K562 (cell line): Measurements from ENCODE around the gene KLF13. TPM values are rescaled to one million over a fixed set of nuclear protein-coding genes. Genes with fewer than 3 reads are reported as not detected.

Experiments
- ATAC-seq: fragments of 200-7000 bp; cut with Tn5 transposase; 3 replicates; pipeline ENCODE4 v1.9.1; 2020; ENCODE audit warnings: moderate library complexity
- BruUV-seq: library from RNA; stranded (reverse); fragments of 400-500 nt; replicated peaks from 2 replicates; lab custom pipeline; 2021; lab: Mats Ljungman, UMichigan
- CTCF ChIA-PET: fragments of 300-600 bp; formaldehyde crosslinking; extraction: SDS; loops from one replicate; lab custom pipeline; 2021; ENCODE audit warnings: low intra/inter-chr PET ratio; lab: Yijun Ruan, JAX
- POLR2A ChIA-PET: fragments of 300-600, 350-650 bp; sonication (Branson Sonifier 250); formaldehyde crosslinking; extraction: SDS; loops from one replicate; lab custom pipeline; 2021; ENCODE audit warnings: antibody characterized with exemption, inconsistent platforms; lab: Yijun Ruan, JAX
- DNase-seq, 4 experiments: peaks; one replicate each; pipeline versions ENCODE4 v3.0.0 to v3.0.0-alpha.2; 2011 to 2018; ENCODE audit warnings: low spot score in 3 of 4, mixed read lengths in 3 of 4; ENCODE audit errors: extremely low read depth in 1 of 4
- FAIRE-seq: peaks from 2 replicates; lab custom pipeline; 2011; peaks lifted over from hg19 to GRCh38; lab: Jason Lieb, UNC
- H2AFZ ChIP-seq: 2 replicates; pipeline ENCODE4 v1.6.0; 2011; ENCODE audit warnings: low read depth, low read length, control low read depth, inconsistent platforms
- H3K27ac ChIP-seq: fragments of 200-600 bp; 3 replicates; pipeline ENCODE4 v1.8.0; 2011; ENCODE audit warnings: low read depth, mild to moderate bottlenecking, control low read depth, inconsistent platforms, low read length, moderate library complexity, mixed read lengths; ENCODE audit errors: extremely low read depth
- H3K27me3 ChIP-seq, 2 experiments: fragments of 300-600 bp in 1 of 2; 2 replicates in 1 of 2; 3 replicates in 1 of 2; pipeline versions ENCODE4 v1.6.0 to v1.8.0; 2011; ENCODE audit warnings: inconsistent platforms in 2 of 2, low read length in 2 of 2, mild to moderate bottlenecking in 1 of 2, mixed read lengths in 1 of 2, moderate library complexity in 1 of 2; ENCODE audit not compliant: control insufficient read depth in 2 of 2, insufficient read depth in 2 of 2
- H3K36me3 ChIP-seq: fragments of 300-600 bp; 3 replicates; pipeline ENCODE4 v1.8.0; 2011; ENCODE audit warnings: mild to moderate bottlenecking, low read length, inconsistent platforms; ENCODE audit not compliant: control insufficient read depth, insufficient read depth
- H3K4me1 ChIP-seq, 2 experiments: fragments of 200-600 bp in 1 of 2; replicated peaks in 1 of 2; 2 replicates in 1 of 2; 3 replicates in 1 of 2; pipeline versions ENCODE4 v1.5.1 to v1.8.0; 2011; ENCODE audit warnings: inconsistent platforms in 2 of 2, low read length in 2 of 2, mild to moderate bottlenecking in 1 of 2, mixed read lengths in 1 of 2, moderate library complexity in 1 of 2; ENCODE audit not compliant: control insufficient read depth in 2 of 2, insufficient read depth in 2 of 2
- H3K4me2 ChIP-seq: 2 replicates; pipeline ENCODE4 v1.6.1; 2011; ENCODE audit warnings: low read length, control low read depth, inconsistent platforms, mixed read lengths; ENCODE audit not compliant: insufficient read depth
- H3K4me3 ChIP-seq: fragments of 200-600 bp; sonication (generic), shearing (Covaris generic); 2 replicates; pipeline ENCODE4 v1.5.1; 2016; ENCODE audit warnings: control low read depth, inconsistent platforms
- H3K79me2 ChIP-seq: fragments of 200-600 bp; 3 replicates; pipeline ENCODE4 v1.8.0; 2011; ENCODE audit warnings: low read length, inconsistent platforms; ENCODE audit not compliant: control insufficient read depth, insufficient read depth
- H3K9ac ChIP-seq, 2 experiments: 2 replicates each; pipeline versions ENCODE4 v1.6.0 to v1.6.1; 2011; ENCODE audit warnings: low read depth in 2 of 2, low read length in 2 of 2, control low read depth in 1 of 2, inconsistent platforms in 1 of 2, mild to moderate bottlenecking in 1 of 2, mixed read lengths in 1 of 2; ENCODE audit not compliant: insufficient read depth in 1 of 2
- H3K9me1 ChIP-seq: one replicate; pipeline ENCODE4 v1.6.0; 2011; ENCODE audit warnings: inconsistent platforms, mild to moderate bottlenecking, low read length, moderate library complexity; ENCODE audit not compliant: control insufficient read depth, insufficient read depth
- H3K9me3 ChIP-seq: replicated peaks from 2 replicates; pipeline ENCODE4 v1.5.1; 2011; ENCODE audit warnings: low read depth, low read length, inconsistent platforms; ENCODE audit not compliant: control insufficient read depth, insufficient read depth
- H4K20me1 ChIP-seq: replicated peaks from 2 replicates; pipeline ENCODE4 v1.6.1; 2011; ENCODE audit warnings: low read length, inconsistent platforms, mixed read lengths; ENCODE audit not compliant: control insufficient read depth, insufficient read depth
- CAMTA2 ChIP-seq: fragments of 250-450 bp; sonication (Bioruptor Pico); conservative IDR thresholded peaks from 2 replicates; pipeline ENCODE4 v1.5.1; 2022
- CHCHD3 ChIP-seq: fragments of 250-450 bp; sonication (Bioruptor Pico); IDR thresholded peaks from 2 replicates; pipeline ENCODE4 v2.1.2; 2022; ENCODE audit warnings: mild to moderate bottlenecking
- ESRRA ChIP-seq: fragments of 450-650 bp; IDR thresholded peaks from 2 replicates; pipeline ENCODE4 v1.6.1; 2014; ENCODE audit warnings: low read depth, mild to moderate bottlenecking, moderate library complexity, borderline replicate concordance
- HDAC8 ChIP-seq: fragments of 450-650 bp; IDR thresholded peaks from 2 replicates; pipeline ENCODE4 v1.6.1; 2016; ENCODE audit warnings: mild to moderate bottlenecking, missing genetic modification characterization, moderate library complexity, missing compliant biosample characterization
- IRF9 ChIP-seq: fragments of 450-650 bp; IDR thresholded peaks from 2 replicates; pipeline ENCODE4 v1.6.1; 2016; ENCODE audit warnings: missing biosample characterization, missing genetic modification characterization
- JUNB ChIP-seq: fragments of 450-650 bp; formaldehyde crosslinking; conservative IDR thresholded peaks from 2 replicates; pipeline ENCODE4 v1.4.0; 2020; ENCODE audit warnings: mild to moderate bottlenecking
- MAFK ChIP-seq: IDR thresholded peaks from 2 replicates; pipeline ENCODE4 v1.6.1; 2011; ENCODE audit warnings: low read length, improper control_type of control experiment
- MXI1 ChIP-seq: IDR thresholded peaks from 2 replicates; pipeline ENCODE4 v1.6.1; 2011; ENCODE audit warnings: low read depth, mild to moderate bottlenecking, improper control_type of control experiment, low read length
- NELFE ChIP-seq: IDR thresholded peaks from 2 replicates; pipeline ENCODE4 v1.6.1; 2011; ENCODE audit warnings: mild to moderate bottlenecking; ENCODE audit not compliant: insufficient read depth, insufficient read length
- NFIX ChIP-seq: fragments of 250-450 bp; sonication (Bioruptor Pico); IDR thresholded peaks from 2 replicates; pipeline ENCODE4 v1.4.0; 2020; ENCODE audit warnings: low read depth, mild to moderate bottlenecking, moderate library complexity
- NR3C1 ChIP-seq: sonication (generic); formaldehyde crosslinking; IDR thresholded peaks from 2 replicates; pipeline ENCODE4 v1.8.1; 2022; ENCODE audit warnings: missing genetic modification reagents
- PRDM10 ChIP-seq: fragments of 450-650 bp; IDR thresholded peaks from 2 replicates; pipeline ENCODE4 v1.6.1; 2018; ENCODE audit not compliant: partially characterized antibody
- RFX1 ChIP-seq: fragments of 450-650 bp; IDR thresholded peaks from 2 replicates; pipeline ENCODE4 v1.6.1; 2016; ENCODE audit warnings: mild to moderate bottlenecking, moderate library complexity
- SUPT5H ChIP-seq: fragments of 450-650 bp; IDR thresholded peaks from 2 replicates; pipeline ENCODE4 v1.6.1; 2016
- VEZF1 ChIP-seq: fragments of 200-800 bp; sonication (Bioruptor generic); IDR thresholded peaks from 2 replicates; pipeline ENCODE4 v1.6.1; 2017; ENCODE audit warnings: missing genetic modification characterization, missing compliant biosample characterization
- YY1 ChIP-seq, 3 experiments: IDR thresholded peaks; 2 replicates each; pipeline ENCODE4 v1.6.1; 2011; ENCODE audit warnings: low read length in 2 of 3, mild to moderate bottlenecking in 2 of 3, moderate library complexity in 2 of 3, borderline replicate concordance in 1 of 3, control low read depth in 1 of 3, low read depth in 1 of 3; ENCODE audit not compliant: insufficient read depth in 3 of 3, insufficient replicate concordance in 2 of 3, control insufficient read depth in 1 of 3, insufficient read length in 1 of 3; ENCODE audit errors: extremely low read depth in 1 of 3
- ZNF717 ChIP-seq: fragments of 250-450 bp; sonication (Bioruptor Pico); IDR thresholded peaks from 2 replicates; pipeline ENCODE4 v1.5.0; 2021
- WGBS: fragments of 100-300 bp; shearing (Covaris generic); methylation state at CpG from one replicate; pipeline ENCODE4 v1.1.6; 2016; ENCODE audit warnings: low coverage, mixed read lengths; ENCODE audit not compliant: insufficient coverage; ENCODE audit errors: missing lambda C conversion rate; 5-methylcytosine and 5-hydroxymethylcytosine counted together
- in situ Hi-C: fragments of 300-500 bp; cut with MboI; formaldehyde crosslinking; loops from 4 replicates; pipeline ENCODE4 v1.15.0; 2018; ENCODE audit warnings: inconsistent platforms, mixed read lengths
- intact Hi-C: fragments of 100-400 bp; cut with micrococcal nuclease; formaldehyde crosslinking; loops from 2 replicates; pipeline ENCODE4 v1.14.2; 2022
- polyA plus RNA-seq, 8 experiments: library from polyadenylated mRNA; depleted of rRNA in 4 of 8; stranded (reverse) in 5 of 8; unstranded in 3 of 8; fragments of >200 nt; fragmentation: Nextera tagmentation in 2 of 8; fragmentation: Illumina TruSeq in 1 of 8; extraction: Ambion mirVana in 2 of 8; extraction: Trizol in 1 of 8; gene quantifications; 2 replicates each; pipeline versions ENCODE4 v1.2.1 to v1.2.3, GENCODE V29; 2011 to 2014; ENCODE audit warnings: inconsistent platforms in 1 of 8, missing spikeins in 1 of 8
- total RNA-seq, 7 experiments: library from RNA; depleted of rRNA in 6 of 7; stranded (reverse); fragments of >200 nt in 6 of 7; fragmentation: Illumina TruSeq in 2 of 7; extraction: Trizol in 2 of 7; gene quantifications; 2 replicates each; pipeline versions ENCODE4 v1.2.1 to v1.2.3, GENCODE V29; 2011 to 2021; ENCODE audit warnings: low replicate concordance in 1 of 7

KLF13 gene
- total and polyA plus RNA-seq, 9 of the 15 experiments (the other 6 are each of a cell fraction or from before 2014, with no cell fraction given) = 1.8 to 10.5 (median 4.8) TPM

- FAIRE-seq = no peak
- WGBS = 43% methylated on average over 12 of the region's 13 CpGs
- Histone ChIP-seq H4K20me1 (no peaks in the 10 kb centered on the region), H3K4me3 (no peak overlapping the region), H3K4me1 (peaks cover 23 to 41% of the 10 kb centered on the region in 2 experiments), H3K4me2 (no peak overlapping the region), H3K36me3 (no peaks in the 10 kb centered on the region), H3K27me3 (no peaks in the 10 kb centered on the region), H3K9ac (no peak overlapping the region), H3K9me3 (peaks cover 6% of the 10 kb centered on the region), H3K79me2 (peaks cover 5% of the 10 kb centered on the region; the same call in 1 of the 3 replicates), H3K27ac (no peak overlapping the region), H3K9me1 (no peaks in the 10 kb centered on the region), H2AFZ (no peak overlapping the region)
- BruUV-seq = no TSS peak
- ChIA-PET CTCF (no interaction called here), POLR2A (interaction anchor here (0.6 to 1.3 kb wide), 2 partner anchors 14 to 103 kb away, joined by 3 read pairs; no protein-coding TSS in a partner anchor)
- in situ Hi-C loops = no loop called here
- no peak for ATAC-seq
- DNase-seq = no peak
- intact Hi-C loops = loop anchor here (5.0 kb wide), 1 partner anchor 41 kb away; the partner anchor contains the start of gene KLF13
- TF ChIP-seq SUPT5H = no peak
- no peak for TF ChIP-seq CHCHD3
- TF ChIP-seq CAMTA2 (CRISPR knock-in tag) = no peak
- TF ChIP-seq MXI1 = no peak
- no peak for TF ChIP-seq NR3C1 (CRISPR knock-in tag)
- no peak for TF ChIP-seq JUNB (CRISPR knock-in tag)
- no peak for TF ChIP-seq PRDM10
- no peak for TF ChIP-seq NELFE
- TF ChIP-seq RFX1 = no peak
- no peak for TF ChIP-seq ESRRA
- TF ChIP-seq MAFK = no peak
- no peak for TF ChIP-seq VEZF1 (CRISPR knock-in tag)
- TF ChIP-seq ZNF717 = no peak
- TF ChIP-seq YY1 (IDR thresholded peaks at IDR 0.05; ENCODE audit: borderline replicate concordance in 1 of 3, control insufficient read depth in 1 of 3, extremely low read depth in 1 of 3, insufficient read depth in 3 of 3, insufficient read length in 1 of 3, insufficient replicate concordance in 2 of 3, low read depth in 1 of 3, low read length in 2 of 3) = no peak
- no peak for TF ChIP-seq IRF9 (tag)
- TF ChIP-seq NFIX (CRISPR knock-in tag) = no peak
- TF ChIP-seq HDAC8 (tag) = no peak
Measured at GRCh38 chr15:31367730-31368344, 41.2 kb downstream of the KLF13 start.
